H9 (cell line): ENCODE results near the gene PHYH. TPM values are rescaled to one million over a fixed set of nuclear protein-coding genes. Genes with fewer than 3 reads are reported as not detected.

Experiments
- DNase-seq: peaks from one replicate; pipeline ENCODE4 v3.0.0-alpha.2; 2017
- H2AFZ ChIP-seq: one replicate; pipeline ENCODE4 v1.6.1; 2013; ENCODE audit warnings: mild to moderate bottlenecking, low read length, control low read depth, moderate library complexity
- H2AK5ac ChIP-seq: 2 replicates; pipeline ENCODE4 v1.6.1; 2013; ENCODE audit warnings: low read length, control low read depth, mixed read lengths; ENCODE audit not compliant: insufficient read length
- H2BK120ac ChIP-seq: one replicate; pipeline ENCODE4 v1.6.1; 2013; ENCODE audit warnings: low read depth, mild to moderate bottlenecking, low read length, control low read depth, inconsistent platforms; ENCODE audit not compliant: poor library complexity, severe bottlenecking
- H2BK12ac ChIP-seq: 2 replicates; pipeline ENCODE4 v1.6.1; 2013; ENCODE audit warnings: low read length, control low read depth, mixed read lengths, low read depth; ENCODE audit not compliant: insufficient read length
- H2BK15ac ChIP-seq: 2 replicates; pipeline ENCODE4 v1.6.1; 2013; ENCODE audit warnings: low read depth, low read length, control low read depth
- H2BK20ac ChIP-seq: one replicate; pipeline ENCODE4 v1.6.1; 2013; ENCODE audit warnings: low read depth, mild to moderate bottlenecking, low read length, control low read depth, inconsistent platforms; ENCODE audit not compliant: poor library complexity, severe bottlenecking
- H2BK5ac ChIP-seq: 2 replicates; pipeline ENCODE4 v1.6.1; 2013; ENCODE audit warnings: low read length, control low read depth, mixed read lengths; ENCODE audit not compliant: insufficient read length
- H3K14ac ChIP-seq: 2 replicates; pipeline ENCODE4 v1.6.1; 2013; ENCODE audit warnings: low read length, control low read depth; ENCODE audit not compliant: insufficient read depth
- H3K18ac ChIP-seq: 2 replicates; pipeline ENCODE4 v1.6.1; 2013; ENCODE audit warnings: low read depth, mild to moderate bottlenecking, mixed read lengths, low read length, control low read depth; ENCODE audit not compliant: insufficient read length
- H3K23ac ChIP-seq: 2 replicates; pipeline ENCODE4 v1.6.1; 2013; ENCODE audit warnings: low read length, control low read depth, mixed read lengths, low read depth; ENCODE audit not compliant: insufficient read length
- H3K23me2 ChIP-seq: 2 replicates; pipeline ENCODE4 v1.6.1; 2013; ENCODE audit warnings: low read depth, mild to moderate bottlenecking, mixed read lengths, low read length, control low read depth; ENCODE audit not compliant: insufficient read length, poor library complexity, severe bottlenecking
- H3K27ac ChIP-seq: 2 replicates; pipeline ENCODE4 v1.5.1; 2013; ENCODE audit warnings: low read length, control low read depth, mixed read lengths, low read depth; ENCODE audit not compliant: insufficient read length
- H3K27me3 ChIP-seq: 2 replicates; pipeline ENCODE4 v1.6.1; 2013; ENCODE audit warnings: low read length, control low read depth, inconsistent platforms; ENCODE audit not compliant: insufficient read depth
- H3K4ac ChIP-seq: 2 replicates; pipeline ENCODE4 v1.6.1; 2013; ENCODE audit warnings: low read depth, mild to moderate bottlenecking, control low read depth, inconsistent platforms, low read length, moderate library complexity
- H3K4me1 ChIP-seq: 2 replicates; pipeline ENCODE4 v1.6.1; 2013; ENCODE audit warnings: low read length, control low read depth, inconsistent platforms; ENCODE audit not compliant: insufficient read depth
- H3K4me2 ChIP-seq: 2 replicates; pipeline ENCODE4 v1.6.1; 2013; ENCODE audit warnings: low read length, control low read depth, mixed read lengths; ENCODE audit not compliant: insufficient read length, insufficient read depth
- H3K56ac ChIP-seq: 2 replicates; pipeline ENCODE4 v1.6.1; 2013; ENCODE audit warnings: low read depth, mild to moderate bottlenecking, mixed read lengths, low read length, control low read depth; ENCODE audit not compliant: insufficient read length
- H3K79me1 ChIP-seq: 2 replicates; pipeline ENCODE4 v1.6.1; 2013; ENCODE audit warnings: low read depth, mild to moderate bottlenecking, moderate library complexity, low read length, control low read depth, inconsistent platforms; ENCODE audit not compliant: insufficient read depth, poor library complexity, severe bottlenecking
- H3K79me2 ChIP-seq: 2 replicates; pipeline ENCODE4 v1.6.1; 2013; ENCODE audit warnings: low read length, control low read depth, inconsistent platforms; ENCODE audit not compliant: insufficient read depth
- H3K9ac ChIP-seq: 2 replicates; pipeline ENCODE4 v1.6.1; 2013; ENCODE audit warnings: low read length, control low read depth, mixed read lengths; ENCODE audit not compliant: insufficient read length; ENCODE audit errors: extremely low read depth
- H3K9me3 ChIP-seq: one replicate; pipeline ENCODE4 v1.6.1; 2013; ENCODE audit warnings: low read depth, low read length, inconsistent platforms; ENCODE audit not compliant: control insufficient read depth
- H3T11ph ChIP-seq: one replicate; pipeline ENCODE4 v1.6.1; 2013; ENCODE audit warnings: mild to moderate bottlenecking, low read length, control low read depth, inconsistent platforms
- H4K20me1 ChIP-seq: one replicate; pipeline ENCODE4 v1.6.1; 2013; ENCODE audit not compliant: control insufficient read depth, insufficient read length, insufficient read depth
- H4K5ac ChIP-seq: 2 replicates; pipeline ENCODE4 v1.6.1; 2013; ENCODE audit warnings: low read depth, mild to moderate bottlenecking, mixed read lengths, low read length, control low read depth; ENCODE audit not compliant: insufficient read length
- H4K8ac ChIP-seq: replicated peaks from 2 replicates; pipeline ENCODE4 v1.6.1; 2013; ENCODE audit warnings: low read length, control low read depth, mixed read lengths, low read depth; ENCODE audit not compliant: insufficient read length
- H4K91ac ChIP-seq: 2 replicates; pipeline ENCODE4 v1.6.1; 2013; ENCODE audit warnings: low read depth, mild to moderate bottlenecking, moderate library complexity, mixed read lengths, low read length, control low read depth; ENCODE audit not compliant: insufficient read length
- H3K27ac Mint-ChIP-seq, 3 experiments: 2 replicates in 2 of 3; 3 replicates in 1 of 3; pipeline ENCODE4 v1.8.0; 2020 to 2021; ENCODE audit warnings: mixed read lengths in 3 of 3, mild to moderate bottlenecking in 1 of 3, moderate library complexity in 1 of 3
- H3K27me3 Mint-ChIP-seq: 2 replicates; pipeline ENCODE4 v1.8.0; 2021; ENCODE audit warnings: low read depth, mild to moderate bottlenecking, moderate library complexity, mixed read lengths
- H3K36me3 Mint-ChIP-seq, 3 experiments: 2 replicates in 2 of 3; 3 replicates in 1 of 3; pipeline ENCODE4 v1.8.0; 2020 to 2021; ENCODE audit warnings: low read depth in 3 of 3, mixed read lengths in 3 of 3; ENCODE audit not compliant: insufficient read depth in 1 of 3
- H3K4me1 Mint-ChIP-seq, 2 experiments: 2 replicates each; pipeline ENCODE4 v1.8.0; 2020; ENCODE audit warnings: mixed read lengths in 2 of 2
- H3K4me3 Mint-ChIP-seq, 2 experiments: 2 replicates in 1 of 2; 3 replicates in 1 of 2; pipeline ENCODE4 v1.8.0; 2020 to 2021; ENCODE audit warnings: mild to moderate bottlenecking in 2 of 2, mixed read lengths in 2 of 2, moderate library complexity in 1 of 2
- H3K9me3 Mint-ChIP-seq, 2 experiments: 2 replicates in 1 of 2; 3 replicates in 1 of 2; pipeline ENCODE4 v1.8.0; 2020; ENCODE audit warnings: mild to moderate bottlenecking in 2 of 2, mixed read lengths in 2 of 2, moderate library complexity in 1 of 2
- CTCF ChIP-seq: fragments of 200-600 bp; sonication (generic); conservative IDR thresholded peaks from 3 replicates; pipeline ENCODE4 v1.8.0; 2021; ENCODE audit warnings: antibody characterized with exemption, mild to moderate bottlenecking
- WGBS: extraction: QIAGEN DNeasy Blood & Tissue Kit; methylation state at CpG from one replicate; pipeline ENCODE4 v1.1.7; 2013; ENCODE audit warnings: missing lambda C conversion rate, low lambda C conversion rate, mixed read lengths; ENCODE audit not compliant: insufficient read length; ENCODE audit errors: extremely low coverage; 5-methylcytosine and 5-hydroxymethylcytosine counted together
- total RNA-seq: library from RNA; stranded (reverse); gene quantifications from 2 replicates; pipeline ENCODE4 v1.2.1, GENCODE V29; 2021

PHYH gene
- total RNA-seq, 1 experiment from 2014 or later = 21.5 TPM

- Histone ChIP-seq H3K4me2 (no peak overlapping the region), H3K9ac (no peak overlapping the region)
Measured at GRCh38 chr10:13302821-13303555, 3.1 kb upstream of the PHYH start.

More at GRCh38 chr10:13302821-13303555, 3.1 kb upstream of the PHYH start:
- H2AFZ ChIP-seq = no peak overlapping the region
- peaks cover 12 to 13% of the 10 kb centered on the region in 2 experiments for H3K4me1 Mint-ChIP-seq
- H3K27me3 Mint-ChIP-seq = peaks cover 14% of the 10 kb centered on the region
- DNase-seq = no peak
- no peak overlapping the region for H2BK5ac ChIP-seq
- H2AK5ac ChIP-seq = no peak overlapping the region
- H3K23me2 ChIP-seq = peaks cover 6% of the 10 kb centered on the region
- H3K14ac ChIP-seq = no peak overlapping the region
- no peaks in the 10 kb centered on the region for H3K9me3 Mint-ChIP-seq
- H3K79me2 ChIP-seq = no peaks in the 10 kb centered on the region
- no peak overlapping the region for H3K23ac ChIP-seq
- H2BK120ac ChIP-seq = no peak overlapping the region
- H2BK20ac ChIP-seq = no peak overlapping the region
- no CpG with 5 or more reads among the region's 23 CpGs for WGBS
- H3T11ph ChIP-seq = no peak overlapping the region
- no peaks in the 10 kb centered on the region; a peak in 1 of 7 replicates for H3K36me3 Mint-ChIP-seq
- no peaks in the 10 kb centered on the region for H3K27me3 ChIP-seq
- H4K8ac ChIP-seq = no peak overlapping the region
- H3K4ac ChIP-seq = no peak overlapping the region
- H3K4me3 Mint-ChIP-seq = peak overlapping the region; percentile 75 to 80; a peak in 3 of 5 replicates
- no peaks in the 10 kb centered on the region for H3K9me3 ChIP-seq
- no peaks in the 10 kb centered on the region for H4K20me1 ChIP-seq
- no peak overlapping the region for H4K91ac ChIP-seq
- TF ChIP-seq CTCF = no peak
- no peaks in the 10 kb centered on the region for H3K79me1 ChIP-seq
- H3K27ac ChIP-seq = no peak overlapping the region
- H3K56ac ChIP-seq = no peak overlapping the region
- H3K18ac ChIP-seq = no peak overlapping the region
- no peak overlapping the region for H2BK12ac ChIP-seq
- no peak overlapping the region for H2BK15ac ChIP-seq
- H3K4me1 ChIP-seq = no peaks in the 10 kb centered on the region
- H4K5ac ChIP-seq = no peak overlapping the region
- H3K27ac Mint-ChIP-seq = no peak overlapping the region
